ENCODE measurements around the gene TMEM45A. TPM values are rescaled to one million over a fixed set of nuclear protein-coding genes. Genes with fewer than 3 reads are reported as not detected.

The TMEM45A gene
- total RNA-seq, 1 experiment from 2014 or later: 10.1 TPM

DNA sequence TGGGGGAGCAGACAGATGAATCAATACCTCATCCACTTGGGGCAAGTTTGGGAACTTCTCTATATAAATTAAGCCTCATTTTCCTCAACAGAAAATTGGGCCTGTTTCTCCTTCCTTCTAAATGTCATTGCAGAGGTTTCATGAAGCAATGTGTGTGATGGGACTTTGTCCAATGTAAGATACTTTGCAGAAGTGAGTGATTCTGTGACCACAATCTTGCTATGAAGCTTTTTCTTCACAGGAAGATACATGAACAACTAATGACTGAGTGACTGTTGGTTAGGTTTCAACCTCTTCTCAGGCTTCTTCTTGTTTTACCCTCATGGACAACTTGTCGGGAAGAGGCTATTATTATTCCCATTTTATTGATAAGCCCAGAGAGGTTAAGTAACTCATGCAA, 11.0 kb downstream of the TMEM45A start:
- H3K18ac ChIP-seq (ENCODE audit: insufficient read length, low read depth, low read length): no peak overlapping the region
- no peaks in the 10 kb centered on the region for H3K79me2 ChIP-seq (ENCODE audit: insufficient read depth, low read length)
- H3K27ac ChIP-seq (ENCODE audit: insufficient read length, low read depth, low read length): no peak overlapping the region
- Mint-ChIP-seq H3K27me3 (ENCODE audit: low read depth) (no peaks in the 10 kb centered on the region; the same call in 1 of the 2 replicates), H3K27ac (no peak overlapping the region), H3K36me3 (ENCODE audit: insufficient read depth in 1 of 3, low read depth in 3 of 3) (peaks cover 0 to 19% (median 6%) of the 10 kb centered on the region in 3 experiments; a peak in 6 of 7 replicates), H3K9me3 (peaks cover 11 to 16% of the 10 kb centered on the region in 2 experiments; a peak in 4 of 5 replicates), H3K4me1 (peaks cover 3 to 4% of the 10 kb centered on the region in 2 experiments), H3K4me3 (no peak overlapping the region)
- H2BK20ac ChIP-seq (ENCODE audit: low read depth, low read length, poor library complexity, severe bottlenecking): no peak overlapping the region
- no peak overlapping the region for H2AFZ ChIP-seq (ENCODE audit: low read length)
- H2BK5ac ChIP-seq (ENCODE audit: insufficient read length, low read length): no peak overlapping the region
- H4K91ac ChIP-seq (ENCODE audit: insufficient read length, low read depth, low read length): no peak overlapping the region
- no peak overlapping the region for H3K23ac ChIP-seq (ENCODE audit: insufficient read length, low read depth, low read length)
- H2BK15ac ChIP-seq (ENCODE audit: low read depth, low read length): no peak overlapping the region
- no peak overlapping the region for H2BK12ac ChIP-seq (ENCODE audit: insufficient read length, low read depth, low read length)
- no peak overlapping the region for H3K4ac ChIP-seq (ENCODE audit: low read depth, low read length)
- H3K79me1 ChIP-seq (ENCODE audit: insufficient read depth, low read depth, low read length, poor library complexity, severe bottlenecking): no peaks in the 10 kb centered on the region
- DNase-seq: no peak
- H3K56ac ChIP-seq (ENCODE audit: insufficient read length, low read depth, low read length): no peak overlapping the region
- TF ChIP-seq, protein P1, sequence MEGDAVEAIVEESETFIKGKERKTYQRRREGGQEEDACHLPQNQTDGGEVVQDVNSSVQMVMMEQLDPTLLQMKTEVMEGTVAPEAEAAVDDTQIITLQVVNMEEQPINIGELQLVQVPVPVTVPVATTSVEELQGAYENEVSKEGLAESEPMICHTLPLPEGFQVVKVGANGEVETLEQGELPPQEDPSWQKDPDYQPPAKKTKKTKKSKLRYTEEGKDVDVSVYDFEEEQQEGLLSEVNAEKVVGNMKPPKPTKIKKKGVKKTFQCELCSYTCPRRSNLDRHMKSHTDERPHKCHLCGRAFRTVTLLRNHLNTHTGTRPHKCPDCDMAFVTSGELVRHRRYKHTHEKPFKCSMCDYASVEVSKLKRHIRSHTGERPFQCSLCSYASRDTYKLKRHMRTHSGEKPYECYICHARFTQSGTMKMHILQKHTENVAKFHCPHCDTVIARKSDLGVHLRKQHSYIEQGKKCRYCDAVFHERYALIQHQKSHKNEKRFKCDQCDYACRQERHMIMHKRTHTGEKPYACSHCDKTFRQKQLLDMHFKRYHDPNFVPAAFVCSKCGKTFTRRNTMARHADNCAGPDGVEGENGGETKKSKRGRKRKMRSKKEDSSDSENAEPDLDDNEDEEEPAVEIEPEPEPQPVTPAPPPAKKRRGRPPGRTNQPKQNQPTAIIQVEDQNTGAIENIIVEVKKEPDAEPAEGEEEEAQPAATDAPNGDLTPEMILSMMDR (conservative IDR thresholded peaks at IDR 0.05): no peak
- H3K4me2 ChIP-seq (ENCODE audit: insufficient read depth, insufficient read length, low read length): no peak overlapping the region
- H3K23me2 ChIP-seq (ENCODE audit: insufficient read length, low read depth, low read length, poor library complexity, severe bottlenecking): no peaks in the 10 kb centered on the region
- H3K14ac ChIP-seq (ENCODE audit: insufficient read depth, low read length): no peak overlapping the region
- H2BK120ac ChIP-seq (ENCODE audit: low read depth, low read length, poor library complexity, severe bottlenecking): no peak overlapping the region
- peaks cover 5% of the 10 kb centered on the region for H3K9me3 ChIP-seq (ENCODE audit: control insufficient read depth, low read depth, low read length)
- H3K9ac ChIP-seq (ENCODE audit: extremely low read depth, insufficient read length, low read length): no peak overlapping the region
- H3K27me3 ChIP-seq (ENCODE audit: insufficient read depth, low read length): no peaks in the 10 kb centered on the region
- H4K8ac ChIP-seq (replicated peaks; ENCODE audit: insufficient read length, low read depth, low read length): no peak overlapping the region
- no peak overlapping the region for H2AK5ac ChIP-seq (ENCODE audit: insufficient read length, low read length)
- H3K4me1 ChIP-seq (ENCODE audit: insufficient read depth, low read length): no peaks in the 10 kb centered on the region
- no peak overlapping the region for H4K5ac ChIP-seq (ENCODE audit: insufficient read length, low read depth, low read length)
- H4K20me1 ChIP-seq (ENCODE audit: control insufficient read depth, insufficient read depth, insufficient read length): no peaks in the 10 kb centered on the region
- no CpG with 5 or more reads among the region's 1 CpG for WGBS (ENCODE audit: extremely low coverage, insufficient read length, low lambda C conversion rate)
- no peak overlapping the region for H3T11ph ChIP-seq (ENCODE audit: low read length)
